Posterior vena cava (tissue), 2 donors: ENCODE data around the gene DOCK8. TPM values are rescaled to one million over a fixed set of nuclear protein-coding genes. Genes with fewer than 3 reads are reported as not detected.
"Not testable (repeated sequence)": the region's sequence is repeated elsewhere in the genome, so short reads cannot be mapped to it uniquely, and the experiment has no call there.

Experiments
- DNase-seq: peaks from one replicate; pipeline ENCODE4 v3.0.0-alpha.2; 2020; ENCODE audit warnings: low spot score
- intact Hi-C, 2 donors: fragments of 100-400 bp; cut with DNase I; formaldehyde crosslinking; loops; one replicate each; pipeline versions ENCODE4 v1.14.1 to v1.14.2; 2022 to 2023
- total RNA-seq, 2 donors: library from RNA; stranded (reverse); fragmentation: NEBNext Ultra II Directional; extraction: Animal tissue kit (Norgen Biotek cat#: 25700); gene quantifications; one replicate each; pipeline ENCODE4 v1.2.1, GENCODE V29; 2021
- donor health status: DM: yes; HTN: yes; CAD: no.
- donor health status: DM: yes; HTN: yes; CAD: no.

The DOCK8 gene
- total RNA-seq, 2 donors from 2014 or later = 17.9 to 20.6 TPM

- intact Hi-C loops = no loop called here
- DNase-seq = no peak
Measured at GRCh38 chr9:223152-223551, 8.5 kb downstream of the DOCK8 start.

GRCh38 chr9:224026-224425 lies 9.4 kb downstream of the DOCK8 start:
- intact Hi-C loops = no loop called here
- DNase-seq = no peak

GRCh38 chr9:224582-225520 lies 10.2 kb downstream of the DOCK8 start:
- DNase-seq = no peak
- intact Hi-C loops = no loop called here

- intact Hi-C loops = no loop called here
- DNase-seq = no peak
Measured at GRCh38 chr9:227860-228259, 13.2 kb downstream of the DOCK8 start.

- intact Hi-C loops = no loop called here
- DNase-seq = no peak
Measured at GRCh38 chr9:228929-229695, 14.4 kb downstream of the DOCK8 start.

GRCh38 chr9:231625-232024 lies 17.0 kb downstream of the DOCK8 start:
- intact Hi-C loops, DNase-seq: not testable (repeated sequence)

- intact Hi-C loops, DNase-seq: not testable (repeated sequence)
Measured at GRCh38 chr9:233708-234107, 19.0 kb downstream of the DOCK8 start.

- intact Hi-C loops = no loop called here
- no peak for DNase-seq
Measured at GRCh38 chr9:237141-237857, 22.6 kb downstream of the DOCK8 start.

- no peak for DNase-seq
- intact Hi-C loops = no loop called here
Measured at GRCh38 chr9:237858-238345, 23.2 kb downstream of the DOCK8 start.

GRCh38 chr9:242461-243080 lies 27.9 kb downstream of the DOCK8 start:
- intact Hi-C loops = no loop called here
- no peak for DNase-seq

GRCh38 chr9:248278-248961 lies 33.8 kb downstream of the DOCK8 start:
- DNase-seq = no peak
- intact Hi-C loops = no loop called here

GRCh38 chr9:249025-249424 lies 34.4 kb downstream of the DOCK8 start:
- intact Hi-C loops = no loop called here
- DNase-seq = no peak

- no peak for DNase-seq
- intact Hi-C loops = no loop called here
Measured at GRCh38 chr9:250039-250438, 35.4 kb downstream of the DOCK8 start.

GRCh38 chr9:250625-251024 lies 36.0 kb downstream of the DOCK8 start:
- intact Hi-C loops = no loop called here
- no peak for DNase-seq

GRCh38 chr9:251398-251797 lies 36.7 kb downstream of the DOCK8 start:
- DNase-seq = no peak
- intact Hi-C loops = no loop called here

GRCh38 chr9:253539-253938 lies 38.9 kb downstream of the DOCK8 start:
- intact Hi-C loops = no loop called here

GRCh38 chr9:254516-254915 lies 39.9 kb downstream of the DOCK8 start:
- intact Hi-C loops = no loop called here
- DNase-seq = no peak

More at GRCh38 chr9:253539-253938, 38.9 kb downstream of the DOCK8 start:
- DNase-seq = no peak

GRCh38 chr9:257957-258356 lies 43.3 kb downstream of the DOCK8 start:
- DNase-seq = no peak
- intact Hi-C loops = no loop called here
